GM13977 (cell line): ENCODE data around the gene CLIP1.

ENCODE experiments used
- DNase-seq: peaks from one replicate; pipeline ENCODE4 v3.0.0; 2012; ENCODE audit warnings: low spot score
- in situ Hi-C: fragments of 300-500 bp; cut with MboI; formaldehyde crosslinking; loops from one replicate; pipeline ENCODE4 v1.12.0; 2022; ENCODE audit warnings: low sequenced_read_pairs, low pct_unique_long_range_greater_than_20kb, mixed read lengths, inconsistent platforms; ENCODE audit not compliant: unreplicated experiment
- TF ChIP-seq, protein P1 (sequence below): IDR thresholded peaks from 2 replicates; pipeline ENCODE4 v1.5.1; 2012; ENCODE audit warnings: mild to moderate bottlenecking, control low read depth; ENCODE audit not compliant: insufficient read depth; ENCODE audit errors: extremely low read depth, missing control alignments

Gene CLIP1

DNA sequence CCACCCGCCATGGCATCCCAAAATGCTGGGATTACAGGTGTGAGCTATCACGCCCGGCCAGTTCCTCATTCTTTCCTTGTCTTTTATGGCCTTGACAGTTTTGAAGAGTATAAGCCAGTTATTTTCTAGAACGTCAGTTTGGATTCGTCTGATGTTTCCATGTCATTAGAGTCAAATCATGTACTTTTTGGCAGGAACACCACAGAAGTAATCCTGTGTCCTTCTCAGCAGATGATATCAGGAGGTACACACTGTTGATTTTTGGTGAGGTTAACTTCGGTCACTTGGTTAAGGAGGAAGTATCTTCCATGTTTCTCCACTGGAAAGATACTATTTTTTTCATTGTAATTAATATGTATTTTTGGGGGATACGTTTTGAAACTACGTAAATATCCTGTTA, 131.0 kb downstream of the CLIP1 start:
- TF ChIP-seq, protein P1, sequence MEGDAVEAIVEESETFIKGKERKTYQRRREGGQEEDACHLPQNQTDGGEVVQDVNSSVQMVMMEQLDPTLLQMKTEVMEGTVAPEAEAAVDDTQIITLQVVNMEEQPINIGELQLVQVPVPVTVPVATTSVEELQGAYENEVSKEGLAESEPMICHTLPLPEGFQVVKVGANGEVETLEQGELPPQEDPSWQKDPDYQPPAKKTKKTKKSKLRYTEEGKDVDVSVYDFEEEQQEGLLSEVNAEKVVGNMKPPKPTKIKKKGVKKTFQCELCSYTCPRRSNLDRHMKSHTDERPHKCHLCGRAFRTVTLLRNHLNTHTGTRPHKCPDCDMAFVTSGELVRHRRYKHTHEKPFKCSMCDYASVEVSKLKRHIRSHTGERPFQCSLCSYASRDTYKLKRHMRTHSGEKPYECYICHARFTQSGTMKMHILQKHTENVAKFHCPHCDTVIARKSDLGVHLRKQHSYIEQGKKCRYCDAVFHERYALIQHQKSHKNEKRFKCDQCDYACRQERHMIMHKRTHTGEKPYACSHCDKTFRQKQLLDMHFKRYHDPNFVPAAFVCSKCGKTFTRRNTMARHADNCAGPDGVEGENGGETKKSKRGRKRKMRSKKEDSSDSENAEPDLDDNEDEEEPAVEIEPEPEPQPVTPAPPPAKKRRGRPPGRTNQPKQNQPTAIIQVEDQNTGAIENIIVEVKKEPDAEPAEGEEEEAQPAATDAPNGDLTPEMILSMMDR: no peak
- DNase-seq: no peak
- in situ Hi-C loops: no loop called here

DNA sequence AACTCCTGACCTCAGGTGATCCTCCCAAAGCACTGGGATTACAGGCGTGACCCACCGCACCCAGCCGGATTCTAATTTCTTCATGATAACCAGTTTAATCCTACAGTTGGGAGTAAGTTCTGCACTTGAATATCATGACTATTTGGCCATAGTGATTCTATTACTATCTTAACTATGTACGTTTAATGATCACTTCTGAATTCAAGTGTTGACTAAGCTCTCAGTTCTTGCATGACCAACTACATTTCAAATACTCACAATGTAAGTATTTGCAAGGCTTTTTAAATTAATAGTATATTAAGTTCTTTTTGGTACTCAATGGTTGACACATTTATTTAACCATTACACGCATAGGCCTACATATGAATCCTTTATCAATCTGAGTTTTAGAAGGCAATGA, 138.8 kb downstream of the CLIP1 start:
- DNase-seq: no peak
- TF ChIP-seq, protein P1: no peak
- in situ Hi-C loops: no loop called here

DNA sequence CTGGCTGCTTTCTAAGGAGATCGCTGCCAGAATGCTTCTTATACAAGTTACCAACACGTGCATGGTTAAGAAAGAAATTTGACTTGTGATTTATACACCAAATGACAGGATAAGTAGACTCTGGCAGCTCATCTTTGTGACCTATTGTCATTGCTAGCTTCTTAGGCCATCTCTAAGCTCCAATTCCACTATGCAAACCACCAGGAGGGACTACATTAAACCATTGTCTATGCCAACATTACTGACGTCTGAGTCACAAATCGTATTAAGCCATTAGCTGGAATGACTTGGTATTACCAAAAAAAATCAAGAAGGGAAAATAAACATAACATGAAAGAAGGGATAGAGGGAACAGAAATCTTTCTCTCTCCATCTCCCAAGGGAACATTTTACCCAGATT, 140.4 kb downstream of the CLIP1 start:
- TF ChIP-seq, protein P1: no peak
- DNase-seq: no peak
- in situ Hi-C loops: no loop called here

DNA sequence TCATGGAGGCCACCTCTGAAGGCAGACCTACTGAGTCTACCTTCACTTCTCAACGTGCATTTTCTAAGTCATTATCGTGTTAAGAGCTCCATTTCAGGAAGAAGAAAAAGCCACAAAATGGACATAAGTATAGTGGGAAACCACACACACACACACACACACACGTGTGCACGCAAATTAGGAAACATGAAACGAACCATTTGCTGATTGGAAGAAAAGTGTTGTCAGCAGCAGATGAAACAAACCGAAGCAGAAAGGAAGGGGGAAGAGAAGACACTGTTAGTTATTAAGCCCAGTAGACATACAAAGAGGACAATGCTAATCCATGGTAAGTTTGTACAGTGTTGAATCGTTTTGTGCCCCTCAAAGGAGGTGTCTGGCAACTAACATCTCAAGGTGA, 146.2 kb downstream of the CLIP1 start:
- in situ Hi-C loops: no loop called here
- no peak for DNase-seq
- TF ChIP-seq, protein P1: no peak

DNA sequence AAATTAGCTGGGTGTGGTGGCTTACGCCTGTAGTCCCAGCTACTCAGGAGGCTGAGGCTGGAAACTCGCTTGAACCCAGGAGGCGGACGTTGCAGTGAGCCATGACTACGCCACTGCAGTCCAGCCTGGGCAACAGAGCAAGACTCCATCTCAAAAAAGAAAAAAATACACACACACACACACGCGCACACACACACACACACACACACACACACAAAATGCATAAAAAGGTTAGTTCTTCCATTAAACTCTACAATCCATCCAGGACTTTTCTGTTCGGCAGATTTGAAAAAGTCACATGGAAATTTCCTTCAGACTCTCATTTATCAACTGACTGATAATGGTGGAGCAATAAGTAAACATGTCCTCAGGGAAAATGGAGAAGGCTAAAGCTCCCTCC, 147.0 kb downstream of the CLIP1 start:
- in situ Hi-C loops: no loop called here

DNA sequence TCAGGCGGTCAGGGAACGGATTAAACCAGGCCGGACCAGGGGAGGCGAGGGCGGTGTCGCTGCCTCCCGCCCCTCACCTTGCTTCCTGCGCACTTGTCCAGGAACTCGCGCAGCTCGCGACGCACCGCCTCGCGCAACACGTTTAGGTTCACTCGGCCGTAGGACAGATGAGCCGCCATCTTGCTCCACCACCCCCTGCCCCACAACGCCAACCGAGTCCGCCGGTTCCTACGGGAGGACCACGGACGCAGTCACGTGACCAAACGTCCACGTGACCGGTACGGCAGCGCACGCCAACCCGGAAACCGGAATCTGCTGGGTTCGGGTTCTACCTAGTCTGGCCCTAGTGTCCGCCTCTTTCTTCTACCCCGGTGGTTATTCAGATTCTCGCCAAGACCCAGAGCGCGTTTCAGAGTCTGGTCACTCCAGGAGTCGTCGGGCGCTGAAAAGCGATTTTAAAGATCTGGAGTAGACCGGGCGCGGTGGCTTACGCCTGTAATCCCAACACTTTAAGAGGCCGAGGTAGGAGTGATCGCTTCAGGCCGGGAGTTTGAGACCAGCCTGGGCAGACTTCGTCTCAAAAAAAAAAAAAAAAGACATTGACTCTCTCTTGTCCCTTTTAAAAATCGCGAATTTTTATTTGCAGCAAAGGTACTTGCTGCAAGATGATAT, 156.1 kb downstream of the CLIP1 start, which contains the start of gene VPS33A:
Gene VPS33A, minus strand, starts transcription at position 265 of the 672 bp plus-strand sequence. Its CDS starts 86 bp downstream, at position 179.
- peak; percentile 93 for DNase-seq
- TF ChIP-seq, protein P1: no peak
- in situ Hi-C loops: no loop called here

More for the DNA sequence above, 147.0 kb downstream of the CLIP1 start:
- no peak for DNase-seq
- TF ChIP-seq, protein P1: no peak
